B cell (primary cell): ENCODE measurements around the gene PPP1R36. TPM values are rescaled to one million over a fixed set of nuclear protein-coding genes. Genes with fewer than 3 reads are reported as not detected.

ENCODE experiments used
- ATAC-seq: fragments of 200-7000 bp; cut with Tn5 transposase; one replicate; pipeline ENCODE4 v1.10.0; 2021; ENCODE audit warnings: low read depth, mild to moderate bottlenecking, moderate number of reproducible peaks, moderate library complexity
- CTCF ChIA-PET: fragments of 350-600 bp; sonication (Branson Sonifier 250); formaldehyde crosslinking; loops from one replicate; lab custom pipeline; 2021; ENCODE audit warnings: antibody characterized with exemption, inconsistent platforms; lab: Charles Lee
- POLR2A ChIA-PET: fragments of 350-600 bp; sonication (Branson Sonifier 250); formaldehyde crosslinking; loops from one replicate; lab custom pipeline; 2021; ENCODE audit warnings: antibody characterized with exemption; lab: Charles Lee
- DNase-seq: peaks from one replicate; pipeline ENCODE4 v3.0.0; 2013
- H2AFZ ChIP-seq: 2 replicates; pipeline ENCODE4 v1.6.1; 2012; ENCODE audit warnings: mild to moderate bottlenecking, low read depth, low read length; ENCODE audit not compliant: insufficient read depth, poor library complexity, severe bottlenecking
- H3K27ac ChIP-seq, 2 donors: 1 replicate in 1 of 2; 2 replicates in 1 of 2; pipeline ENCODE4 v1.5.1; 2012 to 2013; ENCODE audit warnings: low read length in 2 of 2, mild to moderate bottlenecking in 2 of 2, moderate library complexity in 1 of 2
- H3K27me3 ChIP-seq, 4 experiments: fragments of 200-600 bp in 1 of 4; sonication (generic) in 1 of 4; replicated peaks in 1 of 4; 1 replicate in 2 of 4; 2 replicates in 2 of 4; pipeline versions ENCODE4 v1.6.1 to v1.7.0; 2013 to 2016; ENCODE audit warnings: low read length in 3 of 4, mild to moderate bottlenecking in 2 of 4, mixed read lengths in 1 of 4, moderate library complexity in 1 of 4; ENCODE audit not compliant: insufficient read depth in 4 of 4, control insufficient read depth in 3 of 4; ENCODE audit errors: control extremely low read depth in 1 of 4
- H3K36me3 ChIP-seq, 2 experiments: replicated peaks in 1 of 2; 1 replicate in 1 of 2; 2 replicates in 1 of 2; pipeline versions ENCODE4 v1.6.1 to v1.7.1; 2013; ENCODE audit warnings: low read length in 1 of 2; ENCODE audit not compliant: insufficient read depth in 2 of 2, control insufficient read depth in 1 of 2; ENCODE audit errors: control extremely low read depth in 1 of 2, extremely low read depth in 1 of 2
- H3K4me1 ChIP-seq, 2 donors: fragments of 200-600 bp in 1 of 2; sonication (generic) in 1 of 2; 1 replicate in 1 of 2; 2 replicates in 1 of 2; pipeline versions ENCODE4 v1.5.1 to v1.6.1; 2013 to 2017; ENCODE audit warnings: low read length in 2 of 2; ENCODE audit not compliant: control insufficient read depth in 2 of 2, insufficient read depth in 2 of 2
- H3K4me2 ChIP-seq: replicated peaks from 2 replicates; pipeline ENCODE3; 2012; ENCODE audit warnings: mild to moderate bottlenecking, low read depth, low read length; ENCODE audit not compliant: poor library complexity, severe bottlenecking
- H3K4me3 ChIP-seq, 5 experiments: fragments of 200-600 bp in 1 of 5; sonication (generic) in 1 of 5; 1 replicate in 3 of 5; 2 replicates in 2 of 5; pipeline versions ENCODE4 v1.5.1 to v1.7.0; 2011 to 2016; ENCODE audit warnings: low read length in 4 of 5, mild to moderate bottlenecking in 4 of 5, low read depth in 2 of 5, control low read depth in 1 of 5, moderate library complexity in 1 of 5; ENCODE audit not compliant: insufficient read depth in 1 of 5; ENCODE audit errors: control extremely low read depth in 1 of 5, extremely low read depth in 1 of 5
- H3K79me2 ChIP-seq: fragments of 200-600 bp; sonication (generic); one replicate; pipeline ENCODE4 v1.6.0; 2016; ENCODE audit warnings: low read length; ENCODE audit not compliant: control insufficient read depth, insufficient read depth
- H3K9ac ChIP-seq: fragments of 200-600 bp; sonication (generic); 2 replicates; pipeline ENCODE4 v1.6.1; 2017; ENCODE audit warnings: mild to moderate bottlenecking, low read length, moderate library complexity
- H3K9me3 ChIP-seq, 3 donors: one replicate each; pipeline versions ENCODE4 v1.6.1 to v1.7.1; 2013; ENCODE audit warnings: low read length in 2 of 3; ENCODE audit not compliant: control insufficient read depth in 2 of 3, insufficient read depth in 1 of 3; ENCODE audit errors: control extremely low read depth in 1 of 3
- H4K20me1 ChIP-seq: 2 replicates; pipeline ENCODE4 v1.6.0; 2012; ENCODE audit warnings: mild to moderate bottlenecking, low read length; ENCODE audit not compliant: insufficient read depth, control insufficient read depth, poor library complexity, severe bottlenecking
- H3K27ac Mint-ChIP-seq: one replicate; pipeline ENCODE4 v1.8.0; 2021; ENCODE audit warnings: mixed read lengths
- H3K27me3 Mint-ChIP-seq: one replicate; pipeline ENCODE4 v1.8.0; 2021; ENCODE audit warnings: mixed read lengths
- H3K4me1 Mint-ChIP-seq: one replicate; pipeline ENCODE4 v1.8.0; 2021; ENCODE audit warnings: mixed read lengths
- H3K4me3 Mint-ChIP-seq: one replicate; pipeline ENCODE4 v1.8.0; 2021; ENCODE audit warnings: mixed read lengths
- H3K9me3 Mint-ChIP-seq: one replicate; pipeline ENCODE4 v1.8.0; 2022; ENCODE audit warnings: mixed read lengths; ENCODE audit not compliant: insufficient read depth
- CTCF ChIP-seq: fragments of 200-600 bp; IDR thresholded peaks from one replicate; pipeline ENCODE4 v1.8.0; 2022; ENCODE audit warnings: antibody characterized with exemption, mild to moderate bottlenecking
- EZH2 ChIP-seq: IDR thresholded peaks from 2 replicates; pipeline ENCODE4 v1.6.1; 2012; ENCODE audit warnings: borderline replicate concordance, low read depth, mild to moderate bottlenecking, moderate library complexity, low read length; ENCODE audit not compliant: insufficient read depth, poor library complexity, severe bottlenecking
- WGBS: methylation state at CpG from one replicate; pipeline ENCODE4 v1.1.5; 2013; ENCODE audit warnings: missing lambda C conversion rate; ENCODE audit not compliant: insufficient coverage; 5-methylcytosine and 5-hydroxymethylcytosine counted together
- intact Hi-C: fragments of 100-400 bp; cut with micrococcal nuclease; formaldehyde crosslinking; loops from one replicate; pipeline ENCODE4 v1.10.0; 2022
- polyA plus RNA-seq: library from polyadenylated mRNA; depleted of rRNA; stranded (reverse); fragments of >200 nt; gene quantifications from 2 replicates; pipeline ENCODE4 v1.2.3, GENCODE V29; 2012
- total RNA-seq, 2 donors: library from RNA; stranded (reverse); fragments of 120-200 nt in 1 of 2; gene quantifications; 1 replicate in 1 of 2; 2 replicates in 1 of 2; pipeline versions ENCODE4 v1.2.3 to v1.2.4, GENCODE V29; 2013 to 2022

The PPP1R36 gene
- total and polyA plus RNA-seq, 2 donors (not counting 1 experiment from before 2014, with no cell fraction given) = 0.06 TPM; not detected in 1

GRCh38 chr14:64561631-64562030 is 11.9 kb downstream of the PPP1R36 start:
- Histone ChIP-seq H3K4me2 (no peak overlapping the region), H3K36me3 (no peaks in the 10 kb centered on the region), H3K4me1 (no peaks in the 10 kb centered on the region), H2AFZ (no peak overlapping the region), H3K79me2 (no peaks in the 10 kb centered on the region), H3K27me3 (no peaks in the 10 kb centered on the region), H3K4me3 (no peak overlapping the region), H3K27ac (no peak overlapping the region), H4K20me1 (no peaks in the 10 kb centered on the region), H3K9me3 (no peaks in the 10 kb centered on the region), H3K9ac (no peak overlapping the region)
- ChIA-PET POLR2A (no interaction called here), CTCF (no interaction called here)
- WGBS = 90% methylated on average over 2 of the region's 2 CpGs
- H3K4me3 Mint-ChIP-seq = no peak overlapping the region
- ATAC-seq = no peak
- intact Hi-C loops = no loop called here
- no peaks in the 10 kb centered on the region for H3K4me1 Mint-ChIP-seq
- TF ChIP-seq CTCF (no peak), EZH2 (no peak)
- no peak for DNase-seq
- no peak overlapping the region for H3K27ac Mint-ChIP-seq
- H3K9me3 Mint-ChIP-seq = no peaks in the 10 kb centered on the region
- peaks cover 7% of the 10 kb centered on the region for H3K27me3 Mint-ChIP-seq

- Histone ChIP-seq H3K27ac (no peak overlapping the region), H3K27me3 (no peaks in the 10 kb centered on the region), H3K9me3 (no peaks in the 10 kb centered on the region), H3K4me3 (no peak overlapping the region), H3K79me2 (no peaks in the 10 kb centered on the region), H3K4me2 (no peak overlapping the region), H2AFZ (no peak overlapping the region), H4K20me1 (no peaks in the 10 kb centered on the region), H3K9ac (no peak overlapping the region), H3K4me1 (no peaks in the 10 kb centered on the region), H3K36me3 (no peaks in the 10 kb centered on the region)
- POLR2A ChIA-PET = no interaction called here
- TF ChIP-seq EZH2 (no peak), CTCF (no peak)
- CTCF ChIA-PET = interaction anchor here (1.0 kb wide), 1 partner anchor 723 kb away, joined by 3 read pairs; no protein-coding TSS in a partner anchor
- H3K4me1 Mint-ChIP-seq = no peaks in the 10 kb centered on the region
- intact Hi-C loops = no loop called here
- H3K9me3 Mint-ChIP-seq = no peaks in the 10 kb centered on the region
- peaks cover 7% of the 10 kb centered on the region for H3K27me3 Mint-ChIP-seq
- no peak for DNase-seq
- no peak overlapping the region for H3K27ac Mint-ChIP-seq
- ATAC-seq = no peak
- no peak overlapping the region for H3K4me3 Mint-ChIP-seq
Measured at GRCh38 chr14:64562436-64562835, 12.7 kb downstream of the PPP1R36 start.
